ENCODE data around the gene ESYT2.

GRCh38 chr7:158747408-158747807 lies 81.9 kb downstream of the ESYT2 start:
- TF ChIP-seq EZH2 (IDR thresholded peaks at IDR 0.05; ENCODE audit: insufficient read depth, low read length): no peak
- no peak for TF ChIP-seq CTCF (IDR thresholded peaks at IDR 0.05; ENCODE audit: insufficient read depth, low read depth, low read length)

Measured in astrocyte (in vitro differentiated cells and primary cell).